ENCODE results near the gene ALOX5AP.

ALOX5AP gene

GRCh38 chr13:30759748-30760147 lies 24.4 kb downstream of the ALOX5AP start:
- DNase-seq (ENCODE audit: low read depth in 2 of 2): no peak

GRCh38 chr13:30762643-30763042 lies 27.3 kb downstream of the ALOX5AP start:
- DNase-seq (ENCODE audit: low read depth in 2 of 2): no peak

GRCh38 chr13:30763786-30764413 lies 28.6 kb downstream of the ALOX5AP start:
- DNase-seq (ENCODE audit: low read depth in 2 of 2): no peak

- DNase-seq (ENCODE audit: low read depth in 2 of 2): no peak
Measured at GRCh38 chr13:30766231-30766630, 30.9 kb downstream of the ALOX5AP start.

- no peak for DNase-seq (ENCODE audit: low read depth in 2 of 2)
Measured at GRCh38 chr13:30770929-30771328, 35.6 kb downstream of the ALOX5AP start.

GRCh38 chr13:30773561-30773960 lies 38.2 kb downstream of the ALOX5AP start:
- no peak for DNase-seq (ENCODE audit: low read depth in 2 of 2)

GRCh38 chr13:30774214-30774730 lies 38.9 kb downstream of the ALOX5AP start:
- no peak for DNase-seq (ENCODE audit: low read depth in 2 of 2)

GRCh38 chr13:30776661-30777060 lies 41.3 kb downstream of the ALOX5AP start:
- no peak for DNase-seq (ENCODE audit: low read depth in 2 of 2)

- DNase-seq (ENCODE audit: low read depth in 2 of 2): no peak
Measured at GRCh38 chr13:30779016-30779415, 43.7 kb downstream of the ALOX5AP start.

- no peak for DNase-seq (ENCODE audit: low read depth in 2 of 2)
Measured at GRCh38 chr13:30779608-30780007, 44.3 kb downstream of the ALOX5AP start.

GRCh38 chr13:30780338-30780981 lies 45.1 kb downstream of the ALOX5AP start:
- DNase-seq (ENCODE audit: low read depth in 2 of 2): no peak

GRCh38 chr13:30785191-30785850 lies 50.0 kb downstream of the ALOX5AP start:
- DNase-seq (ENCODE audit: low read depth in 2 of 2): no peak

GRCh38 chr13:30786648-30787047 lies 51.3 kb downstream of the ALOX5AP start:
- no peak for DNase-seq (ENCODE audit: low read depth in 2 of 2)

GRCh38 chr13:30787738-30788525 lies 52.6 kb downstream of the ALOX5AP start:
- no peak for DNase-seq (ENCODE audit: low read depth in 2 of 2)

- DNase-seq (ENCODE audit: low read depth in 2 of 2): no peak
Measured at GRCh38 chr13:30789166-30789862, 54.0 kb downstream of the ALOX5AP start.

GRCh38 chr13:30790592-30790991 lies 55.2 kb downstream of the ALOX5AP start:
- DNase-seq (ENCODE audit: low read depth in 2 of 2): no peak

GRCh38 chr13:30791354-30792001 lies 56.1 kb downstream of the ALOX5AP start:
- DNase-seq (ENCODE audit: low read depth in 2 of 2): no peak

GRCh38 chr13:30792285-30793000 lies 57.1 kb downstream of the ALOX5AP start:
- DNase-seq (ENCODE audit: low read depth in 2 of 2): no peak

- no peak for DNase-seq (ENCODE audit: low read depth in 2 of 2)
Measured at GRCh38 chr13:30796132-30796572, 60.8 kb downstream of the ALOX5AP start.
